Transverse colon (tissue), 4 donors: Measurements from ENCODE around the gene SLC7A1. TPM values are rescaled to one million over a fixed set of nuclear protein-coding genes. Genes with fewer than 3 reads are reported as not detected.

Experiments
- DNase-seq: peaks from one replicate; pipeline ENCODE4 v3.0.0-alpha.2; 2019
- H3K27ac ChIP-seq, 4 donors: fragments of 200-600 bp; sonication (generic); 2 replicates each; pipeline ENCODE4 v1.5.1; 2016 to 2018; ENCODE audit warnings: inconsistent platforms in 4 of 4
- H3K27me3 ChIP-seq: fragments of 200-600 bp; sonication (generic); 2 replicates; pipeline ENCODE4 v1.5.1; 2017; ENCODE audit warnings: inconsistent platforms
- H3K36me3 ChIP-seq, 4 donors: fragments of 200-600 bp; sonication (generic); 2 replicates each; pipeline ENCODE4 v1.5.1; 2017 to 2019; ENCODE audit warnings: inconsistent platforms in 4 of 4
- H3K4me1 ChIP-seq, 4 donors: fragments of 200-600 bp; sonication (generic); 2 replicates each; pipeline ENCODE4 v1.5.1; 2017 to 2020; ENCODE audit warnings: inconsistent platforms in 4 of 4
- H3K4me3 ChIP-seq, 4 donors: fragments of 200-600 bp; sonication (generic); 1 replicate in 1 of 4; 2 replicates in 3 of 4; pipeline versions ENCODE4 v1.5.1 to v1.6.1; 2017 to 2019; ENCODE audit warnings: inconsistent platforms in 4 of 4
- H3K9me3 ChIP-seq, 2 donors: fragments of 200-600 bp; sonication (generic); 2 replicates each; pipeline ENCODE4 v1.5.1; 2017 to 2019; ENCODE audit warnings: inconsistent platforms in 2 of 2
- CTCF ChIP-seq, 5 experiments: fragments of 200-600 bp in 3 of 5; fragments of 450-650 bp in 2 of 5; sonication (generic) in 3 of 5; IDR thresholded peaks; 1 replicate in 2 of 5; 2 replicates in 3 of 5; pipeline ENCODE4 v1.5.1; 2016 to 2017; ENCODE audit warnings: antibody characterized with exemption in 5 of 5, inconsistent platforms in 3 of 5, mild to moderate bottlenecking in 2 of 5, moderate library complexity in 1 of 5
- EP300 ChIP-seq: sonication (generic); formaldehyde crosslinking; IDR thresholded peaks from one replicate; pipeline ENCODE4 v1.6.1; 2017; ENCODE audit warnings: antibody characterized with exemption, low read depth
- POLR2A ChIP-seq: fragments of 450-650 bp; IDR thresholded peaks from one replicate; pipeline ENCODE4 v1.6.1; 2016; ENCODE audit warnings: antibody characterized with exemption, mild to moderate bottlenecking, moderate library complexity
- POLR2AphosphoS5 ChIP-seq, 3 donors: sonication (generic); formaldehyde crosslinking; IDR thresholded peaks; one replicate each; pipeline ENCODE4 v1.6.1; 2016; ENCODE audit warnings: antibody characterized with exemption in 3 of 3
- WGBS, 2 donors: methylation state at CpG; one replicate each; pipeline ENCODE4 v1.1.5; 2018; ENCODE audit warnings: low coverage in 1 of 2; 5-methylcytosine and 5-hydroxymethylcytosine counted together
- in situ Hi-C, 4 donors: fragments of 200-750 bp; cut with MboI; loops; one replicate each; pipeline versions ENCODE4 v1.15.0 to v1.15.1; 2017; ENCODE audit warnings: low sequenced_read_pairs in 3 of 4, low pct_ligation_motif_present in 1 of 4, low pct_unique_long_range_greater_than_20kb in 1 of 4
- intact Hi-C: fragments of 100-400 bp; cut with DNase I; formaldehyde crosslinking; loops from one replicate; pipeline ENCODE4 v1.15.1; 2023; ENCODE audit warnings: low total_unique reads
- total RNA-seq, 4 donors: library from RNA; depleted of rRNA; stranded (reverse); fragments of >200 nt; gene quantifications; one replicate each; pipeline ENCODE4 v1.1.0, GENCODE V29; 2016

Gene SLC7A1
- total RNA-seq, 4 donors from 2014 or later = 10.8 to 21.4 (median 17.9) TPM

GRCh38 chr13:29484236-29484635, 111.3 kb downstream of the SLC7A1 start:
- in situ Hi-C loops (no loop called here), intact Hi-C loops (no loop called here)
- peaks cover 0 to 9% (median 3%) of the 10 kb centered on the region in 4 donors for H3K4me1 ChIP-seq
- 74 to 90% methylated on average over 4 to 7 of the region's 7 CpGs for WGBS, 2 donors
- no peak overlapping the region for H3K4me3 ChIP-seq
- TF ChIP-seq POLR2AphosphoS5 (IDR thresholded peaks at IDR 0.05) (no peak), POLR2A (no peak), EP300 (no peak), CTCF (IDR thresholded peaks at IDR 0.05) (no peak)
- H3K27ac ChIP-seq = no peak overlapping the region
- DNase-seq = no peak
- H3K27me3 ChIP-seq = no peaks in the 10 kb centered on the region
- H3K36me3 ChIP-seq = no peaks in the 10 kb centered on the region
- H3K9me3 ChIP-seq = no peaks in the 10 kb centered on the region

- no peaks in the 10 kb centered on the region for H3K27me3 ChIP-seq
- H3K36me3 ChIP-seq = no peaks in the 10 kb centered on the region
- no peak overlapping the region for H3K27ac ChIP-seq
- no peak for DNase-seq
- H3K9me3 ChIP-seq = no peaks in the 10 kb centered on the region
- 73 to 75% methylated on average over 4 of the region's 4 CpGs for WGBS, 2 donors
- H3K4me1 ChIP-seq = peaks cover 0 to 9% (median 3%) of the 10 kb centered on the region in 4 donors
- in situ Hi-C loops (no loop called here), intact Hi-C loops (no loop called here)
- H3K4me3 ChIP-seq = no peak overlapping the region
- TF ChIP-seq POLR2A (no peak), POLR2AphosphoS5 (IDR thresholded peaks at IDR 0.05) (no peak), CTCF (IDR thresholded peaks at IDR 0.05) (no peak)
Measured at GRCh38 chr13:29483623-29484022, 111.9 kb downstream of the SLC7A1 start.

- Histone ChIP-seq H3K4me1 (peaks cover 0 to 9% (median 3%) of the 10 kb centered on the region in 4 donors), H3K27me3 (no peaks in the 10 kb centered on the region), H3K27ac (no peak overlapping the region), H3K36me3 (no peaks in the 10 kb centered on the region), H3K4me3 (no peak overlapping the region), H3K9me3 (no peaks in the 10 kb centered on the region)
- no peak for DNase-seq
- TF ChIP-seq POLR2A (no peak), POLR2AphosphoS5 (IDR thresholded peaks at IDR 0.05) (no peak), CTCF (IDR thresholded peaks at IDR 0.05) (no peak), EP300 (no peak)
- intact Hi-C loops (no loop called here), in situ Hi-C loops (no loop called here)
- 78% methylated on average over 13 of the region's 15 CpGs; no CpG with 5 or more reads in 1 of the 2 donors for WGBS, 2 donors
Measured at GRCh38 chr13:29483211-29483610, 112.3 kb downstream of the SLC7A1 start.

GRCh38 chr13:29482504-29482903, 113.0 kb downstream of the SLC7A1 start:
- Histone ChIP-seq H3K9me3 (no peaks in the 10 kb centered on the region), H3K27me3 (no peaks in the 10 kb centered on the region), H3K36me3 (no peaks in the 10 kb centered on the region), H3K4me1 (peaks cover 0 to 9% (median 3%) of the 10 kb centered on the region in 4 donors), H3K27ac (no peak overlapping the region), H3K4me3 (no peak overlapping the region)
- 37 to 46% methylated on average over 2 to 4 of the region's 4 CpGs for WGBS, 2 donors
- intact Hi-C loops = no loop called here
- no peak for DNase-seq
- no peak for TF ChIP-seq POLR2AphosphoS5 (IDR thresholded peaks at IDR 0.05)
- no peak for TF ChIP-seq CTCF (IDR thresholded peaks at IDR 0.05)
- TF ChIP-seq EP300 = no peak
- no peak for TF ChIP-seq POLR2A
- in situ Hi-C loops = no loop called here
